Natural killer cell (primary cell): ENCODE data around the gene CEP57L1. TPM values are rescaled to one million over a fixed set of nuclear protein-coding genes. Genes with fewer than 3 reads are reported as not detected.

Source experiments
- ATAC-seq, 3 donors: fragments of 150-1000 bp in 2 of 3; fragments of 200-7000 bp in 1 of 3; cut with Tn5 transposase; 1 replicate in 1 of 3; 2 replicates in 2 of 3; pipeline ENCODE4 v1.10.0; 2021; ENCODE audit warnings: mild to moderate bottlenecking in 2 of 3, moderate library complexity in 2 of 3
- DNase-seq, 2 donors: peaks; one replicate each; pipeline versions ENCODE4 v3.0.0 to v3.0.0-alpha.2; 2013 to 2021; ENCODE audit warnings: mixed read lengths in 1 of 2
- H3K27ac ChIP-seq: one replicate; pipeline ENCODE4 v1.5.1; 2013; ENCODE audit warnings: mild to moderate bottlenecking, low read length
- H3K27me3 ChIP-seq: one replicate; pipeline ENCODE4 v1.6.1; 2013; ENCODE audit warnings: low read length; ENCODE audit not compliant: control insufficient read depth, insufficient read depth
- H3K36me3 ChIP-seq: one replicate; pipeline ENCODE4 v1.6.1; 2013; ENCODE audit warnings: low read length; ENCODE audit not compliant: control insufficient read depth, insufficient read depth
- H3K4me1 ChIP-seq: one replicate; pipeline ENCODE4 v1.6.1; 2013; ENCODE audit warnings: low read length; ENCODE audit not compliant: control insufficient read depth, insufficient read depth
- H3K4me3 ChIP-seq: one replicate; pipeline ENCODE4 v1.5.1; 2013; ENCODE audit warnings: low read length
- H3K9me3 ChIP-seq: one replicate; pipeline ENCODE4 v1.6.1; 2013; ENCODE audit warnings: low read length; ENCODE audit not compliant: control insufficient read depth, insufficient read depth
- H3K27ac Mint-ChIP-seq, 2 donors: one replicate each; pipeline ENCODE4 v1.8.0; 2022; ENCODE audit warnings: mild to moderate bottlenecking in 2 of 2, mixed read lengths in 2 of 2, moderate library complexity in 1 of 2
- H3K27me3 Mint-ChIP-seq, 2 donors: one replicate each; pipeline ENCODE4 v1.8.0; 2022; ENCODE audit warnings: low read depth in 2 of 2, mixed read lengths in 2 of 2
- H3K36me3 Mint-ChIP-seq: one replicate; pipeline ENCODE4 v1.8.0; 2022; ENCODE audit warnings: mixed read lengths
- H3K4me1 Mint-ChIP-seq, 2 donors: one replicate each; pipeline ENCODE4 v1.8.0; 2022; ENCODE audit warnings: mixed read lengths in 2 of 2
- H3K4me3 Mint-ChIP-seq: one replicate; pipeline ENCODE4 v1.8.0; 2022; ENCODE audit warnings: mild to moderate bottlenecking, moderate library complexity, mixed read lengths
- H3K9me3 Mint-ChIP-seq, 2 donors: one replicate each; pipeline ENCODE4 v1.8.0; 2022; ENCODE audit warnings: mixed read lengths in 2 of 2
- WGBS: methylation state at CpG from one replicate; pipeline ENCODE4 v1.1.7; 2013; ENCODE audit warnings: missing lambda C conversion rate; ENCODE audit not compliant: insufficient coverage; 5-methylcytosine and 5-hydroxymethylcytosine counted together
- intact Hi-C: fragments of 100-400 bp; cut with micrococcal nuclease; formaldehyde crosslinking; loops from one replicate; pipeline ENCODE4 v1.14.2; 2022
- total RNA-seq, 4 donors: library from RNA; stranded (reverse); fragments of 120-200 nt in 1 of 4; gene quantifications; one replicate each; pipeline versions ENCODE4 v1.2.3 to v1.2.4, GENCODE V29; 2013 to 2022
- TF ChIP-seq, protein P1 (sequence below): fragments of 200-600 bp; IDR thresholded peaks from one replicate; pipeline ENCODE4 v1.8.0; 2022; ENCODE audit warnings: antibody characterized with exemption

CEP57L1 gene
- total RNA-seq, 3 donors from 2014 or later (not counting 1 experiment from before 2014, with no cell fraction given) = 8.9 to 12.5 (median 9.2) TPM

DNA sequence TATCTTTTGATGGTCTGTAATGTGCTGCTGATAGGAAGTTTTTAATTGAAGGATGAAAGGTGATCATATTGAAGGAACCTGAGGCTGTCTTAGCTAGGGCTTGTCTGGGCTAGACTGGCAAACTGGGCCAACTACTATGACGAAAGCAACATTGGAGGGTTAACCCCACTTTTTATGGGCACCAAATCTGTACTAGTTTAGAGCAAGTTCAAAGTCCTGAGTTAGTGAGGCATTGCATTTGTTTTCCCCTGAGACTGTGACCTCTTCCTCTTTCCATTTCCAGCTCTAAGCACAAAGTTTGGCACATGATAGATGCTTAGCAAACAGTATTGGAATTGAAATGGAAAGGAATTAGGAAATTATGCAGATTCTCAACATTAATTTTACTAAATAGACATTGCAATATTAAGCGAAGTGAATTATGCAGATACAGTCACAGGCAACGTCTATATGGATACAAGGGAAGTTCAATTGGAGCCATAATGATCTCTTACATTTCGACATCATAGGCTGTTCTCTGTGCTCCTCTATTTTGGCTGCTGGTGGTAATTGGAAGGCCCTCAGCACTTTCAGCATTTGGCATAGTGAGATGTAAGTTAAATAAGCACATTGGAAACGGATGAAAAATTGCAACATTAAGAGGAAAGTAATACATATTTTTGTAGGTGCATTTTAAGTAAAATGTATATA lies 22.2 kb downstream of the CEP57L1 start:
- Mint-ChIP-seq H3K4me1 (peaks cover 18 to 20% of the 10 kb centered on the region in 2 donors), H3K9me3 (no peaks in the 10 kb centered on the region), H3K36me3 (no peaks in the 10 kb centered on the region), H3K27ac (no peak overlapping the region), H3K4me3 (no peak overlapping the region), H3K27me3 (no peaks in the 10 kb centered on the region)
- Histone ChIP-seq H3K36me3 (no peaks in the 10 kb centered on the region), H3K27me3 (no peaks in the 10 kb centered on the region), H3K27ac (no peak overlapping the region), H3K9me3 (no peaks in the 10 kb centered on the region), H3K4me1 (no peaks in the 10 kb centered on the region), H3K4me3 (no peak overlapping the region)
- DNase-seq (no peak), ATAC-seq (no peak)
- TF ChIP-seq, protein P1, sequence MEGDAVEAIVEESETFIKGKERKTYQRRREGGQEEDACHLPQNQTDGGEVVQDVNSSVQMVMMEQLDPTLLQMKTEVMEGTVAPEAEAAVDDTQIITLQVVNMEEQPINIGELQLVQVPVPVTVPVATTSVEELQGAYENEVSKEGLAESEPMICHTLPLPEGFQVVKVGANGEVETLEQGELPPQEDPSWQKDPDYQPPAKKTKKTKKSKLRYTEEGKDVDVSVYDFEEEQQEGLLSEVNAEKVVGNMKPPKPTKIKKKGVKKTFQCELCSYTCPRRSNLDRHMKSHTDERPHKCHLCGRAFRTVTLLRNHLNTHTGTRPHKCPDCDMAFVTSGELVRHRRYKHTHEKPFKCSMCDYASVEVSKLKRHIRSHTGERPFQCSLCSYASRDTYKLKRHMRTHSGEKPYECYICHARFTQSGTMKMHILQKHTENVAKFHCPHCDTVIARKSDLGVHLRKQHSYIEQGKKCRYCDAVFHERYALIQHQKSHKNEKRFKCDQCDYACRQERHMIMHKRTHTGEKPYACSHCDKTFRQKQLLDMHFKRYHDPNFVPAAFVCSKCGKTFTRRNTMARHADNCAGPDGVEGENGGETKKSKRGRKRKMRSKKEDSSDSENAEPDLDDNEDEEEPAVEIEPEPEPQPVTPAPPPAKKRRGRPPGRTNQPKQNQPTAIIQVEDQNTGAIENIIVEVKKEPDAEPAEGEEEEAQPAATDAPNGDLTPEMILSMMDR = no peak
- 85% methylated on average over 5 of the region's 5 CpGs for WGBS
- intact Hi-C loops = no loop called here

DNA sequence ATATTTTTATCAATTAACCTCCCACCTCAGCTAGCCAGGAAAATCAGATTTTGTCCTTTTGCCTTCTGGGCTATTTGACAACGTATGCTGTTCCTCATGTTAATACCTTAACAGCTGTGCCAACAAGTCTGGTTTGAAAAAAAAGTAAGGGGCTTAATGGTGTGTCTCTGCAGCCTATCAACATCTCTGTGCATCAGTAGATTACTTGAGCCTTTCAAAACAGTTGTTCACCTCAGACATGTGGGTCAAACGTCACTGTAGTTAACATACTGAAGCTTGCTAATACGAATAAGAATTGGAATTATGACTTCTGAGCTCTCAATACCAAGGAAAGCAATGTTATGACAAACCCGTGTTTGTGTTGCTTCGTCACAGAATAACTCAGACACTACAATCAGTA lies 23.0 kb downstream of the CEP57L1 start:
- Histone ChIP-seq H3K4me1 (no peaks in the 10 kb centered on the region), H3K36me3 (no peaks in the 10 kb centered on the region), H3K27me3 (no peaks in the 10 kb centered on the region), H3K27ac (no peak overlapping the region), H3K4me3 (no peak overlapping the region), H3K9me3 (no peaks in the 10 kb centered on the region)
- H3K27ac Mint-ChIP-seq = no peak overlapping the region
- WGBS = 96% methylated on average over 5 of the region's 5 CpGs
- H3K4me3 Mint-ChIP-seq = no peak overlapping the region
- no peaks in the 10 kb centered on the region for H3K36me3 Mint-ChIP-seq
- TF ChIP-seq, protein P1 = no peak
- no peaks in the 10 kb centered on the region for H3K27me3 Mint-ChIP-seq
- peaks cover 18 to 20% of the 10 kb centered on the region in 2 donors for H3K4me1 Mint-ChIP-seq
- intact Hi-C loops = no loop called here
- no peak for DNase-seq
- H3K9me3 Mint-ChIP-seq = no peaks in the 10 kb centered on the region
- no peak for ATAC-seq

DNA sequence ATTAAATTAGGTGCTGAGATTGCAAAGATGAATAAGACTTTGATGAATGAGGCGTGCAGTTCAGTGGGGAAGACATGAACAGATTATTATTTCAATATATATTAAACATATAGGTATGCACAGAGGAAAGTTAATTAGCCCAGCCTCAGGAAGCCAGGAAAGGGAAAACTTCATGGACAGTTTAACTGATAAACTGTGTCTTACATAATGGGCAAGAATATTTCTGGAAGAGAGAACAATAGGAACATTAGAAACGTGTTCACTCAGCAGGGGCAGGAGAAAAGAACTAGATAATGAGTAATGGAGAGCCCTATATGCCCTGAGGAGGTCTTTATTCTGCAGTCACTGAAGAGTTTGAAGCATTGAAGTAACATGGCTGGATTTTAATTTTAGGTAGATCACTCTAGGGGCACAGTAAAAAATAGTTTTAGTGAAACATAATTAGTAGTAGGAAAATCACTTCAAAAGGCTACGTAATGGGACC lies 23.6 kb downstream of the CEP57L1 start:
- H3K27me3 Mint-ChIP-seq = no peaks in the 10 kb centered on the region
- H3K27ac ChIP-seq = no peak overlapping the region
- no peak for DNase-seq
- no peak for ATAC-seq
- no peak overlapping the region for H3K27ac Mint-ChIP-seq
- no peaks in the 10 kb centered on the region for H3K36me3 ChIP-seq
- no peaks in the 10 kb centered on the region for H3K27me3 ChIP-seq
- TF ChIP-seq, protein P1 = no peak
- no peak overlapping the region for H3K4me3 ChIP-seq
- no peaks in the 10 kb centered on the region for H3K9me3 Mint-ChIP-seq
- intact Hi-C loops = no loop called here
- no peak overlapping the region for H3K4me3 Mint-ChIP-seq
- WGBS = 94% methylated on average over 2 of the region's 3 CpGs
- no peaks in the 10 kb centered on the region for H3K9me3 ChIP-seq
- H3K4me1 ChIP-seq = no peaks in the 10 kb centered on the region
- peaks cover 18 to 20% of the 10 kb centered on the region in 2 donors for H3K4me1 Mint-ChIP-seq
- H3K36me3 Mint-ChIP-seq = no peaks in the 10 kb centered on the region

DNA sequence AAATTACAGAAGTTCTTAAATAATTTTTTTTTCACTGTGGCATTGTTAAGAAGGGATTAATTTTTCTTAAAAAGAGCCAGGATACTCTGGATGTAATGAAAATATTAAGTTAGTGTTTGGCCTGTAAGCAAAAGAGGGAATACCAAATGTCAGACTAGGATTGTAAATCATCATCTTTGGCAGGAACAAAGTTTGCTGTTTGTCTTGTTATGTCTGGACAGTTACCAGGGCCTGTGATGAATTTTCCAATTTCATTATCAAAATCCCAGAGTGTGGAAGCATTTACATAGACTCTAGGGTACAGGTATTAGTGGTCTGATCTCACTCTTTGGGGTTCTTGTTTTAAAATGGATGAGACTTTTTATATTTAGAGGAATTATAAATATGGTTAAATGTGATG lies 26.1 kb downstream of the CEP57L1 start:
- Histone ChIP-seq H3K27ac (no peak overlapping the region), H3K36me3 (no peaks in the 10 kb centered on the region), H3K4me1 (no peaks in the 10 kb centered on the region), H3K4me3 (no peak overlapping the region), H3K9me3 (no peaks in the 10 kb centered on the region), H3K27me3 (no peaks in the 10 kb centered on the region)
- Mint-ChIP-seq H3K4me1 (peaks cover 18 to 20% of the 10 kb centered on the region in 2 donors), H3K27me3 (no peaks in the 10 kb centered on the region), H3K36me3 (no peaks in the 10 kb centered on the region), H3K9me3 (no peaks in the 10 kb centered on the region), H3K4me3 (no peak overlapping the region), H3K27ac (no peak overlapping the region)
- intact Hi-C loops = no loop called here
- DNase-seq = no peak
- TF ChIP-seq, protein P1 = no peak
- ATAC-seq = no peak
